DOHH2 (cell line): Measurements from ENCODE around the gene GYG1.

Experiments
- EZH2phosphoT487 ChIP-seq: fragments of 200-600 bp; sonication (generic); IDR thresholded peaks from 2 replicates; pipeline ENCODE4 v1.6.1; 2017; ENCODE audit warnings: borderline replicate concordance, mild to moderate bottlenecking, antibody characterized with exemption, low read length, moderate library complexity, mixed read lengths
- TF ChIP-seq, protein P1 (sequence below): fragments of 200-600 bp; sonication (generic); IDR thresholded peaks from one replicate; pipeline ENCODE4 v1.5.1; 2014; ENCODE audit warnings: antibody characterized with exemption, mild to moderate bottlenecking, low read depth, low read length; ENCODE audit not compliant: poor library complexity, severe bottlenecking

DNA sequence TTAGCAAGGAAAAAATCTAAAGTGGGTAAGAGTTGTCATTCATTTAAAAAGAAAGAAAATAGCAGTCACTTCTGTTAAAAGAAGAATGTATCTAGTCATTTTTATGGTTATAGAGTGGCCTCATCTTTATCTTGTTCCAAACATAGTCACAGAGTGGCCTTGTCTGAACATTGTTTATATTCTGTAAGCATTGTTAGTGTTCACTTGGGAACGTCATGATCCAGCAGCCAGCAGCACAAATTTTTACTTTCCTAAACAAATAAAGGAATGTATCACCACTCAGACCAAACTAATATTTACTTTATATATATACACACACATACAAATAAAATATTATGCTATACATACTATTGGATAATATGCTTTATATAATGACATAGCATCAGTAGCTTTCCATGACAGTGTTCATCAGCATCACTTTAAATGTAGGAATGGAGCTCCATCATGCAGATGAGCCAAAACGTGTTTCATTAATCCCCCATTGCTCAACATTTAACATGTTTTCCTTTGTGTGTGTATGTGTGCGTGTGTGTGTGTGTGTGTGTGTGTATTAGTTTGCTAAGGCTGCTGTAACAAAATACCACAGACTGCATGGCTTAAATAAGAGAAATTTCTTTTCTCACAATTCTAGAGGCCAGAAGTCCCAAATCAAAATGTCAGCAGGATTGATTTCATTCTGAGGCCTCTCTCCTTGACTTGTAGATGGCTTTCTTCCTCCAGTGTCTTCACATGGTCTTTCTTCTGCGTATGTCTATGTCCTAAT, 39.6 kb upstream of the GYG1 start:
- TF ChIP-seq, protein P1, sequence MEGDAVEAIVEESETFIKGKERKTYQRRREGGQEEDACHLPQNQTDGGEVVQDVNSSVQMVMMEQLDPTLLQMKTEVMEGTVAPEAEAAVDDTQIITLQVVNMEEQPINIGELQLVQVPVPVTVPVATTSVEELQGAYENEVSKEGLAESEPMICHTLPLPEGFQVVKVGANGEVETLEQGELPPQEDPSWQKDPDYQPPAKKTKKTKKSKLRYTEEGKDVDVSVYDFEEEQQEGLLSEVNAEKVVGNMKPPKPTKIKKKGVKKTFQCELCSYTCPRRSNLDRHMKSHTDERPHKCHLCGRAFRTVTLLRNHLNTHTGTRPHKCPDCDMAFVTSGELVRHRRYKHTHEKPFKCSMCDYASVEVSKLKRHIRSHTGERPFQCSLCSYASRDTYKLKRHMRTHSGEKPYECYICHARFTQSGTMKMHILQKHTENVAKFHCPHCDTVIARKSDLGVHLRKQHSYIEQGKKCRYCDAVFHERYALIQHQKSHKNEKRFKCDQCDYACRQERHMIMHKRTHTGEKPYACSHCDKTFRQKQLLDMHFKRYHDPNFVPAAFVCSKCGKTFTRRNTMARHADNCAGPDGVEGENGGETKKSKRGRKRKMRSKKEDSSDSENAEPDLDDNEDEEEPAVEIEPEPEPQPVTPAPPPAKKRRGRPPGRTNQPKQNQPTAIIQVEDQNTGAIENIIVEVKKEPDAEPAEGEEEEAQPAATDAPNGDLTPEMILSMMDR = no peak
- no peak for TF ChIP-seq EZH2phosphoT487
